Measurements from ENCODE around the gene E2F6. TPM values are rescaled to one million over a fixed set of nuclear protein-coding genes. Genes with fewer than 3 reads are reported as not detected.

E2F6 gene
- polyA plus RNA-seq, 1 of the 3 experiments (the other 2 are of a cell fraction), result 15.3 TPM

- no peak overlapping the region for H2AFZ ChIP-seq (ENCODE audit: low read depth)
- H3K4me2 ChIP-seq, result no peak overlapping the region
- CTCF ChIA-PET, result interaction anchor here (1.1 to 2.3 kb wide), 6 partner anchors 10 to 344 kb away, joined by 3 to 14 read pairs (median 6); a partner anchor contains a TSS
- H3K9me3 ChIP-seq, result peaks cover 10% of the 10 kb centered on the region; the same call in 1 of the 2 replicates
- H3K27me3 ChIP-seq (ENCODE audit: insufficient read depth), result no peaks in the 10 kb centered on the region
- no peaks in the 10 kb centered on the region for H3F3A ChIP-seq (replicated peaks; ENCODE audit: insufficient read depth)
- H3K9me2 ChIP-seq, result no peaks in the 10 kb centered on the region
- WGBS (ENCODE audit: low lambda C conversion rate), result 73% methylated on average over 7 of the region's 7 CpGs
- H4K20me1 ChIP-seq (ENCODE audit: insufficient read depth), result no peaks in the 10 kb centered on the region
- no peak for DNase-seq
- H3K4me1 ChIP-seq (ENCODE audit: control insufficient read depth in 1 of 2, insufficient read depth in 2 of 2, low read depth in 1 of 2, low read length in 1 of 2), result peaks cover 0 to 3% of the 10 kb centered on the region in 2 experiments; a peak in 2 of 4 replicates
- H3K27ac ChIP-seq (ENCODE audit: low read depth in 2 of 2, low read length in 1 of 2), result no peak overlapping the region
- TF ChIP-seq FOSL2 (IDR thresholded peaks at IDR 0.05; ENCODE audit: borderline replicate concordance, low read depth), result no peak
- no peak for TF ChIP-seq REST (IDR thresholded peaks at IDR 0.05; ENCODE audit: low read depth, low read length)
- TF ChIP-seq FOXJ3 (CRISPR knock-in tag; IDR thresholded peaks at IDR 0.05), result no peak
- TF ChIP-seq USF2 (IDR thresholded peaks at IDR 0.05; ENCODE audit: borderline replicate concordance, low read depth, low read length), result no peak
- TF ChIP-seq MXI1 (IDR thresholded peaks at IDR 0.05; ENCODE audit: low read depth, low read length), result no peak
- no peak for TF ChIP-seq MEF2A (IDR thresholded peaks at IDR 0.05; ENCODE audit: borderline replicate concordance, low read depth)
- TF ChIP-seq SMC3 (IDR thresholded peaks at IDR 0.05; ENCODE audit: low read depth, low read length), result no peak
- H3K4me3 ChIP-seq (ENCODE audit: low read depth in 2 of 2, low read length in 1 of 2), result no peak overlapping the region
- no peak overlapping the region for H3K9ac ChIP-seq
- POLR2A ChIA-PET, result no interaction called here
- H3K36me3 ChIP-seq (replicated peaks in 1 of 2; ENCODE audit: control insufficient read depth in 1 of 2, insufficient read depth in 2 of 2, low read length in 1 of 2), result no peaks in the 10 kb centered on the region
- H3K79me2 ChIP-seq (ENCODE audit: insufficient read depth), result no peaks in the 10 kb centered on the region
Measured at GRCh38 chr2:11421863-11422490, 44.0 kb downstream of the E2F6 start.

GRCh38 chr2:11420671-11421070 is 45.3 kb downstream of the E2F6 start:
- Histone ChIP-seq H3K36me3 (replicated peaks in 1 of 2; ENCODE audit: control insufficient read depth in 1 of 2, insufficient read depth in 2 of 2, low read length in 1 of 2) (no peaks in the 10 kb centered on the region), H3F3A (replicated peaks; ENCODE audit: insufficient read depth) (no peaks in the 10 kb centered on the region), H3K4me1 (ENCODE audit: control insufficient read depth in 1 of 2, insufficient read depth in 2 of 2, low read depth in 1 of 2, low read length in 1 of 2) (peaks cover 0 to 2% of the 10 kb centered on the region in 2 experiments; a peak in 1 of 4 replicates), H3K4me3 (ENCODE audit: low read depth in 2 of 2, low read length in 1 of 2) (no peak overlapping the region), H2AFZ (ENCODE audit: low read depth) (no peak overlapping the region), H3K27me3 (ENCODE audit: insufficient read depth) (no peaks in the 10 kb centered on the region), H3K9me2 (no peaks in the 10 kb centered on the region), H3K9ac (no peak overlapping the region), H3K27ac (ENCODE audit: low read depth in 2 of 2, low read length in 1 of 2) (no peak overlapping the region), H3K9me3 (peaks cover 10% of the 10 kb centered on the region; the same call in 1 of the 2 replicates), H3K4me2 (no peak overlapping the region), H3K79me2 (ENCODE audit: insufficient read depth) (no peaks in the 10 kb centered on the region), H4K20me1 (ENCODE audit: insufficient read depth) (no peaks in the 10 kb centered on the region)
- WGBS (ENCODE audit: low lambda C conversion rate), result 89% methylated on average over 9 of the region's 9 CpGs
- TF ChIP-seq GABPA (IDR thresholded peaks at IDR 0.05; ENCODE audit: low read depth) (no peak), SMC3 (IDR thresholded peaks at IDR 0.05; ENCODE audit: low read depth, low read length) (no peak), FOXM1 (IDR thresholded peaks at IDR 0.05; ENCODE audit: low read depth) (no peak), FOXJ3 (CRISPR knock-in tag; IDR thresholded peaks at IDR 0.05) (no peak), RAD21 (IDR thresholded peaks at IDR 0.05; ENCODE audit: low read length) (no peak), EP300 (IDR thresholded peaks at IDR 0.05; ENCODE audit: borderline replicate concordance in 1 of 2, low read depth in 1 of 2, low read length in 1 of 2) (no peak)
- ChIA-PET CTCF (interaction anchor here (1.0 to 2.3 kb wide), 5 partner anchors 9 to 288 kb away, joined by 3 to 14 read pairs (median 7); a partner anchor contains a TSS), POLR2A (no interaction called here)
- no peak for DNase-seq

Measured in SK-N-SH (cell line).